Fibroblast of skin of left biceps (primary cell): ENCODE measurements around the gene SLC44A2.

Experiments used
- DNase-seq, 2 experiments: peaks; one replicate each; pipeline ENCODE4 v3.0.0-alpha.2; 2013; ENCODE audit warnings: low read depth in 2 of 2

The SLC44A2 gene

DNA sequence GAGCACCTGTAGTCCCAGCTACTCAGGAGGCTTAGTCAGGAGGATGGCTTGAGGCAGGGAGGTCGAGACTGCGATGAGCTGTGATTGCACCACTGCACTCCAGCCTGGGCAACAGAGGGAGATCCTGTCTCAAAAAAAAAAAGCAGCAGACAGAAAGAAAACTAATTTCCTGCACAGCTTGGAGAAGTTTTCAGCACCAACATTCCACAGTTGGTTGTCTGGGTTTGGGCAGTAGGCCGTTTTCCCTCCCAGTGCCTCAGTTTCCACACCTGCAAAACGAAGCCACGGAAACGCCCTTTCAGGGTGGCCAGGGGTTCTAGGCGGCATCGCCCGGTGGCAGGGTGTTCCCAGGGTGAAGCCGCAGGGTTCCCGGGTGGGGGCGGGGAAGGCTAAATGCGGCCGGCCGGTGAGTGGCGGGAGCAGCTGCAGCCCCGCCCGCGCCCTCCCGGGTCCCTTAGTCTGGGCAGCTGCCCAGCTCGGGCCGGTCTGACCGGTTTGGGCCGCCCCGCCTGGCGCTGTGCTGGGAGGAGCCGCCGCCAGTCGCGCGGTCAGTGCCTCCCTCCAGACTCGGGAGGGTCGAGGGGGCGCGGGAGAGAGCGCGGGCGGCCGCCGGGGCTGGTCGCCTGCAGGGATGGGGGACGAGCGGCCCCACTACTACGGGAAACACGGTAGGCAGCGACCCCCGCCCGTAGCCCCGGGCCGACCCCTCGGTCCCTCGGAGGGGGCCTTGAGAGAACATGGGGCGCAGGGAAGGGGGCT is at the start of gene SLC44A2:
TSS of gene SLC44A2 (plus strand) at position 551 of the 759 bp plus-strand sequence. CDS start at position 632, 81 bp downstream.
- no peak for DNase-seq

DNA sequence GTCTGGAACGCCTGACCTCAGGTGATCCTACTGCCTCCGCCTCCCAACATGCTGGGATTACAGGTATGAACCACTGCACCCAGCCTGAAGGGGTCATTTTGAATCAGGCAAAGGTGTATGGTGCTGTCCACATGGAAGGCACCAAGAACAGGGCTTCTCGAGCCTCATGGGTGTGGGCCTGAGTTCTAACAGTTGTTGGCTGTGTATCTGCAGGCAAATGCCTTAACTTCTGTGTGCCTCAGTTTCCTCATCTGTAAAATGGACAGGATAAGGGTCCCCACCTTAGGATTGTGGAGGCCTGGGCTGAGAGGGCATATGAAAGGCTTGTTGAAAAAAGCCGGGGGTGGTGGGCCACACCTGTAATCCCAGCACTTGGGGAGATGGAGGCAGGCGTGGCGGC is 47.4 kb upstream of the SLC44A2 start:
- no peak for DNase-seq

DNA sequence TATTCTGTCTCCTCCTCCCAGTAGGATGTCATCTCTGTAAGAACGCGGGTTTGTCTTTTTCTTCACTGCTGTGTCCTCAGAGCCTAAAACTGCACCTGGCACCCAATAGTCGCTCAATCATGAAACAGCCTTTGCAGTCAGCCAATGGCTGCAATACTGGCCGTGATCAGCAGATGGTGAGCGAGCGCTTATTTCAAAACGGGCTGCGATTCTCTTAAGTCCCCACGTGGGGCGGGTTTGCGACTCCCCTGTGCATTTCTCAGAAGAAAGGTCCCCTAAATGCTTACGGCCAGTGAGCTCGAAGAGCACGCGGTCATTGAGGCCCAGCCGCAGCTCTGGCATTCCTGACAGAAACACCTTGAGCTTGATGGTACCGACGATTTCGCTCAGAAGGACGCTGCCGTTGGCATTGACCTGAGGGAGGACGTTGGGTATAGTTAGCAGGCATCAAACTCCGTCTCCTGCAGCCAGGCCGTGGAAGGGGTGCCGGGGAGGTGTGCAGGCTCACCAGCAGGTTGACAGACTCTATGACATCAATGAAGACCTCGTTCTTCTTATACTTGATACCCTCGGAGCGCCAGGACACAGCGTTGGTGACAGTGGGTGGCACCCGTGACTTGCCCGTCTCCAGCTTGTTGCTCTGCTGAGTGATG is 44.2 kb upstream of the SLC44A2 start:
- peak; percentile 56 to 64 for DNase-seq

DNA sequence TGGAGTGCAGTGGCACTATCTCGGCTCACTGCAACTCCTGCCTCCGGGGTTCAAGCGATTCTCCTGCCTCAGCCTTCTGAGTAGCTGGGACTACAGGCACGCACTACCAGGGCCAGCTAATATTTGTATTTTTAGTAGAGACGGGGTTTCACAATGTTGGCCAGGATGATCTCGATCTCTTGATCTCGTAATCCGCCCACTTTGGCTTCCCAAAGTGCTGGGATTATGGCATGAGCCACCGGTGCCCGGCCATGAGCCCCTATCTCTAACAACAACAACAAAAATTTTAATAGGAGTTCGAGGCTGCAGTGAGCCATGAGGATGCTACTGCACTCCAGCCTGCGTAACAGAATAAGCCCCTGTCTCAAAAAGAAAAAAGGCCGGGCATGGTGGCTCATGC is 43.3 kb upstream of the SLC44A2 start:
- DNase-seq = no peak

DNA sequence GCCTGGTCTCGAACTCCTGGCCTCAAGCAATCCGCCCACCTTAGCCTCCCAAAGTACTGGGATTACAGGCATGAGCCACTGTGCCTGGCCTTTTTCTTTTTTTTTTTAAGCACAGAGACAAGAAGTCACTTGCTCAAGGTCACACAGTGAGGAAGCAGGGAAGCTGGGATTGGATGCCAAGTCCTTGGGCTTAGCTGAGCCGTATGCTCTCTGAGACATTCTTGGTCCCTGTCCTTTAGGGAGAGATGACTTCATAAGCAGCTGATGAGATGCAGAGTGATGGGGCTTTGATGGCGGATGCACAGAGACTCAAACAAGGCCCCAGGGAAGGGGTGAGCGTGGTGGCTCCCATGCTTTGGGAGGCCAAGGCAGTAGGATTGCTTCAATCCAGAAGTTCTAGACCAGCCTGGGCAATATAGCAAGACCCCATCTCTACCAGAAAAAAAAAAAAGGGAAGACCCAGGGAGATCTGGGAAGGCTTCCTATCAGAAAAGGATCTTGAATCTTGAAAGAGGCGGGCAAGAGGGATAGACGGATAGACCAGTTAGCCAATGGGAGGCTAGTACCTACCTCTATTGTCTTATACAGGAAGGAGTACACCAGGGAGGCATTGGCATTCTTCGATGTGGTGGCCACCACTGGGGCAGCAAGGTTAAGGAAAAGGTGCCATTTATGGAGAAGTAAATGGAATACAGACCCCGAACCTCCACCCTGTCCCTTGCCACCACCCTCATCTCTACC is 42.1 kb upstream of the SLC44A2 start:
- DNase-seq = no peak

DNA sequence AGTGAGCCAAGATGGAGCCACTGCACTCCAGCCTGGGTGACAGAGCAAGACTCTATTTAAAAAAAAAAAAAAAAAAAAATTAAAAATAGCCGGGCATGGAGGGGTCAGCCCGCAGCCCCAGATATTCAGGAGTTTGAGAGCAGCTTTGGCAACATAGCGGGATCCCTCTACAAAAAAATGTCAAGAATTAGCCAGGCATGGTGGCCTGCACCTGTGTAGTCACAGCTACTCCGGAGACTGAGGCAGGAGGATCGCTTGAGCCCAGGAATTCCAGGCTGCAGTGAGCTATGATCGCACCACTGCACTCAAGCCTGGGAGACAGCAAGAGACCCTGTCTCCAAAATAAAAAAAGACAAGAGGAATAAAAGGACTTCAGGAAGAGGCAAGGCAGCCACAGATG is 39.0 kb upstream of the SLC44A2 start:
- DNase-seq = no peak

DNA sequence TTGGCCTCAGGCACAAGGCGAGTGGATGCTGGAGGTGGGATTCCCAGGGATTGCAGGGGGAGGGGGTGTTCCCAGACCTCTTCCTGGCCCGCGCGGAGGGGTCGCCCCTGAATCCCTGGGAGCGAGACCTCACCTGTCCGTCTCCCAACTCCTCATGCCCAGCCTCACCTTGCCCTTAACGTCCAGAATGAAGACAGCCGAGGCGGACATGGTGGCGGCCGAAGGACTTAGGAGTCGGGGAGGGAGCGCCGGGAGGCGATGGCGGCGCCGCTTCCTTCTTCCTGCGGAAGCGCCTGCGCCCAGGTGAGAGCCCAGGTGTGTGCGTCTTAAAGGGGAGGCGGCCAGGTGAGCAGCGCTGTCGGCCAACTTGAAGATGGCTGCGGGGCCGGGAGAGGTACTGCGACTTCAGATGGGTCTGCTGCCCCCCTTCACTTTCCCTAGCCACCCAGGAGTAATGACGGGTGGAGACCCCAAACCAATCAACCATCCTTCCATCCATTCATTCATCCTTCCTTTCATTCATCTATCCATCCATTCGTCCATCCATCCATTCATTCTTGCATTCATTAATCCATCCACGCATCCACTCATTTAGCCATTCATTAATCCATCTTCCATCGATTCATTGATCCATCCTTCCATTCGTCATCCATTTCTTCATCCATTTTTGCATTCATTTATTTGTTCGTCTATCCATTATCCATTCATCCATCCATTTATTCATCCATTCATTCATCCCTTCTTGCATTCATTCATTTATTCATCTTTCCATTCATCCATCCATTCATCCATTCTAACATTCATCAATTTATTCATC is 38.1 kb upstream of the SLC44A2 start, which contains the start of gene AP1M2:
TSS of gene AP1M2 (minus strand) at position 291 of the 817 bp plus-strand sequence. CDS start at position 210, 81 bp downstream.
- no peak for DNase-seq

DNA sequence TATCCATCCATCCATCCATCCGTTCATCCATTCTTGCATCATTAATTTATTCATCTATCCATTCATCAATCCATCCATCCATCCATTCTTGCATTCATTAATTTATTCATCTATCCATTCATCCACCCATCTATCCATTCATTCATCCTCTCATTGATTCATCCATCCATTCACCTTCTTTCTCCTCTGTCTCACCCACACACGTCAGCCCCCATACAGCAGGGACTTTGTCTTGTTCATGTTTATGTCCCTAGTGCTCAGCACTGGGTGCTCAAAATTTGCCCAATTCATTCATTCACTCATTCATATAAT is 37.6 kb upstream of the SLC44A2 start:
- no peak for DNase-seq

DNA sequence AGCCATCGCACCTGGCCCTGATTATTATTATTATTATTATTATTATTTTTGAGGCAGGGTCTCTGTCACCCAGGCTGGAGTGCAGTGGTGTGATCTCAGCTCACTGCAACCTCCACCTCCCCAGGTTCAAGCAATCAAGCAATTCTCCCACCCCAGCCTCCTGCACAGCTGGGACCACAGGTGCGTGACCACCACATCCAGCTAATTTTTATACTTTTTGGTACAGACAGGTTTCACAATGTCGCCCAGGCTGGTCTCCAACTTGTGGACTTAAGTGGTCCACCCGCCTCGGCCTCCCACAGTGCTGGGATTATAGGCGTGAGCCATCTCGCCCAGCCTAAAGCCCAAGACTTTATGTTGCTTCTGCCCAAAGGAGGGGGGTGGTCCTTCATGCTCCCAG is 32.2 kb upstream of the SLC44A2 start:
- no peak for DNase-seq

DNA sequence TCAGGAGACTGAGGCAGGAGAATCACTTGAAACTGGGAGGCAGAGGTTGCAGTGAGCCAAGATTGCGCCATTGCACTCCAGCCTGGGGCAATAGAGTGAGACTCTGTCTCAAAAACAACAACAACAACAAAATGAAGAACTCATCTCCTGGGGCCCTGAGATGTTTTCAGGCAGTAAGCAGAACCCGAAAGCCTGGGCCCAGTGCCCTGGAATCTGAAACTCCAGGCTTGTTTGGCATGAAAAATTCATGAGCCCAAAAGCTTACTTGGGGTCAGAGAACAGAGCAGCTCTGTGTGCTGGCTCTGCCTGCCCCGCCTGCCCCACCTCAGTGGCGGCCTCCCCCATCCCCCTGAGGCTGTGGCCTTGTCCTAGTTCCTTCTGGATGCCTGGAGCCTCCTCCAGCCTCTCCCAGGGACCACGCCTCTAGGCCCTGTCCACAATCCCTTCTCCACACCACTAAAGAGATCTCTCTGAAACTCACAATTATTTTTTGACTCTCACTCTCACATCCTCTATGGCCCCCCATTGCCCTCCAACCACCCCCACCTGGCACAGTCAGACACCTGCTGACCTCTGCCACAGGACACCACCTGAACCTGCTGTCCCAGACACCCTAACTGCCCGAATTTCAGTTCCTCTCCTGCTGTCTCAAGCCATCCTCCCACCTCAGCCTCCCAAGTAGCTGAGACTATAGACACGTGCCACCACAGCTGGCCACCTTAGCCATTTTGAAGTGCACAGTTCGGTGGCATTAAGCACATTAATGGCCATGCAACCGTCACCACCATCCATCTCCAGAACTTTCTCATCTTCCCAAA is 31.3 kb upstream of the SLC44A2 start:
- DNase-seq = no peak

DNA sequence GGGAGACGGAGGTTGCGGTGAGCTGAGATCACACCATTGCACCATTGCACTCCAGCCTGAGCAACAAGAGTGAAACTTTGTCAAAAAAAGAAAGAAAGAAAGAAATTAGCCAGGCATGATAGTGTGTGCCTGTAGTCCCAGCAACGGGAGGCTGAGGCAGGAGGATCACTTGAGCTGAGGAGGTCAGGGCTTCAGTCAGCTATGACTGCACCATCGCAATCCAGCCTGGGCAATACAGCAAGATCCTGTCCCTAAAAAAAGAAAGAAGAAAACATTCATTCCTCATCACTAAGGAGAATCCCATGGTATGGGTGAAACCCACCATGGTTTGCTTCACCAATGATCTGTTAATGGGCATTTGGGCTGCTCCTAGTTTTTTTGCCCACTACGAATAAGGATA is 25.2 kb upstream of the SLC44A2 start:
- DNase-seq = no peak

DNA sequence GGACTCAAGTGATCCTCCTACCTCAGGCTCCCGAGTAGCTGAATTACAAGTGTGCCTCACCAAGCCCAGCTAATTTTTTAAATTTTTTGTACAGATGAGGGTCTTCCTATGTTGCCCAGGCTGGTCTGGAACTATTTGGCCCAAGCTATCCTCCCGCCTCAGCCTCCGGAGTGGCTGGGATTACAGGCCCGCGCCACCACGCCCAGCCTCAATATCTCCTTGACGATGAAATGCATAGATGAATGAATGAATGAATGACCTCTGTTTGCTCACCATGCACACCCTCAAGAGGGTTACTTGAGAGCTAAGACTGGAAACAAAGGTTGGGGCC is 23.4 kb upstream of the SLC44A2 start:
- no peak for DNase-seq

DNA sequence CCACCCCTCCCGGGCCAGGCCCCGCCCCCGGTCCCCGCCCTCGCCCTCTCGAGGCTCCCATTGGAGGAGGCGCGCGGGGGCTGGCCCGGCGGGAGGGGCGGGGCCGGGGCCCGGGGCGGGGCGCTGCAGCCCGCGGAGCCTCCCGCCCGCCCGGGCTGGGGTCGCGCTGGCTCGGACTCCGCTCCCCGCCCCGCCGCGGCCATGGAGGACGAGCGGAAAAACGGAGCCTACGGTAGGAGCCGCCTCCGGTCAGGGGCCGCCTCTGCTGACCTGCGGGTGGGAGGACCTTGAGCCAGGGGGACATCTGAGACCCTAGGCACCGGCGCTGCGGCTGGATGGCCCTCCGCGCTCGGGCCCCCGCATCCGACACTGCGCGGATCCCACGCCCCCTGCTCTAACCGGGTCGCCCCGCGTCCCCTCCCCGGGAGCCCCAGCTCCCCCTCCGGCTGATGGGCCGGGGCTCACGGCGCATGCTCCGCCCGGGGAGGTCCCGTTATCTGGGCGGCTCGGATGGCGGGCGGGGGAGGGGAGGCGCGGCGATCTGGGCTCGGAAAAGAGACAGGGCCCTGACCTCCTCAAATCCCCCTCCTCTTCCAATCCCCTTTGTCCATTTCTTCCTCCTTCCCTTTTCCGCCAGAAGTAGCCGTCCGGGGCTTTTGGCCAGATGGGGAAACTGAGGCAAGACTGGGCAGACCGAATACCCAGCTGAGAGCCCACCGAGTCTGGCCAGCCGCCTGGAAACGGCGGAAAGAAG is 22.8 kb upstream of the SLC44A2 start:
- peak; percentile 25 to 39 for DNase-seq

DNA sequence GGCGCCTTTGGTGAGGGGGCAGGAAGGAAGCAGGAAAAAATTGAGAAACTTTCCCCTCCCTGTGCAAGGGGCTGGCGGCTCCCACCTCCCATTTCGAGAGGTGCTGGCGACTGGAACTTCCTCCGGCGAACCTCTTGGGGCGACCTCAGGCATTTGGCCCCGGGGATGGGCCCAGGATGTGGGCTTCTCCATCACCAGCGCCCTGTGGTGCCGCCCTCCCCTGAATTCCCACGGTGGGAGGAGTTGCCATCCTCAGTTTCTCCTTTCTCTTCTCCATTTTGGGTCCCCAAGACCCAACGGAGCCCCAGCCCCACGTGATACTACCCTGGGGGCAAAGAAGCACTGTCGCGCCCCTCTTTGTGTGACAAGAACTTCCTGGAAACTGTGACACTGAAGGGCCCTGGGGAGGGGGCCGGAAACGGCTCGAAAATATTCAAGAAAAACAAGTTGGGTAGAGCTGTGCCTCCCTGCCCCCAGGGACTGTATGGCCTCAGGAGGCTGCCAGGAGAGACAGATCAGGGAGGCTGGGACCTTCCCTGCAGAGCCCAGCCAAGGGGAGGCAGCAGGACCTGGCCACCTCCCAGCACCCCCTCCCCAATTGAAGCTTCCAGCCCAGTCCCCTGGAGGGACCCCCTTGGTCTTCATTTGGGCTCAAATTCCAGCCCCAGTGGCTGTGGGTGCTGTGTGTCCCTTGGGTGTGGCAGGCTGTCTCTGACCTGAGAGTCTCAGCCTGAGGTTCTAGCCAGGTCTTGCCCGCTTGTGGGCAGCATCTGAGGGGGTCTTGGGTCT is 22.1 kb upstream of the SLC44A2 start:
- no peak for DNase-seq

DNA sequence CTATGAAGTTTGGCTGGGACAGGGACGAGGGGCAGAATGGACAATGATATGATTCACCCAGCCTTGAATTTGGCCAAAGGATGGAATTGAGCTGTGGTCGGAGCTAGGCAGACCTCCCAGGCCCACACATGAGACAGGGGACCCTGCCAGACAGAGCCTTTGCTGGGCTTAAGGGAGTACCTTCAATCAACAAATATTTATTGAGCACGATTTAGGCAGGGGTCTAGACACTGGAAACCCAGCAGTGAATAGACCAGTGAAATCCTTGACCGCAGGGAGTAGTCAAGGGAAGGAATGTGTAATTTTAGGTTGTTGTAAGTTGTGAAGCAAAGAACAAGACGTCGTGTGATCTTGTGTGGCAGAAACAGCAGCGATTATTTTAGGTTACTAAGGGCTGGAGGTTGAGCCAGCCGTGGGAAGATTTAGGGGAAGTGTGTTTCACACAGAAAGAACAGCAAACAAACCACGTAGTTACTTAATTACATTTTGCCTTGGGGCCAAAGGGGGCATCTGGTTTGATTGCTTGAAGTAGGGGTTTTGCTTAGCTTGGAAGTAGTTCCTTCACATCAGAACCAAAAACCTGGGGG is 21.4 kb upstream of the SLC44A2 start:
- DNase-seq = no peak

DNA sequence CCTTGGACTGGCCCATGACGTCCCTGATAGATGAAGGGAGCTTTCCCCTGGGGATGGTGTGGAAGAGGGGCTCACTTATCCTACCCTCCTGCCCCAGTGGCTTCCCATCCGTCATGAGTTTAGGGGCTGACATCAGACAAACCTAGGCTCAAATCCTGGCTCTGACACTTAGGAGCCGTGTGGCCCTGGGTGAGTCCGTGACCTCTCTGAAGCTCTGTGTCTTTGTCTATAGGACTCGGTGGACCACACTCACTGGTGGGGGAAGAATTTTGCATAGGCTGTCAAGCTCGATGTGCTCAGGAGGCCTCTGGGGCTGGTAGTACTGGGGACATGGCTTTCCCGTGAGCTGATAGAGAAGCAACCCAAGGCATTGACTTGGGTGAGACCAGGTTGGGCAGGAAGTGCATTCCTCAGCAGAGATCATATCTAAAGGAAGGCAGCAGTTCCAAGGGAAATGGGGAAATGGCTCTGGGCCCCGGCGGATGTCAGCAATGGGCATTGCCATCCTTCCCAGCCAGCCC is 20.8 kb upstream of the SLC44A2 start:
- no peak for DNase-seq

DNA sequence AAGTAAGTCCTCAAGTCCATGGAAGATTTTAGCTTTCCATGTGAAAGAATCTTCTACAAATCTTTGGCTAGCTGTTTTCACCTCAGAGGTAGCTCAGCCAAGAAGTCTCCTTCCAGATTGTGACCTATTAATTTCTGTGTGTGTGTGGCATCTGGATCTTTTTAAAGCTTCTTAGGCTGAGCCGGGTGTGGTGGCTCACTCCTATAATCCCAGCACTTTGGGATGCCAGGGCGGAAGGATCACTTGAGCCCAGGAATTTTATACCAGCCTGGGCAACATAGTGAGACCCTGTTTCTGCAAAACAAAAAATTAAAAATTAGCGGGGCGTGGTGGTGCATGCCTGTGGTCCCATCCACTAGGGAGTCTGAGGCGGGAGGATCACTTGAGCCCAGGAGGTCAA is 13.4 kb upstream of the SLC44A2 start:
- no peak for DNase-seq

DNA sequence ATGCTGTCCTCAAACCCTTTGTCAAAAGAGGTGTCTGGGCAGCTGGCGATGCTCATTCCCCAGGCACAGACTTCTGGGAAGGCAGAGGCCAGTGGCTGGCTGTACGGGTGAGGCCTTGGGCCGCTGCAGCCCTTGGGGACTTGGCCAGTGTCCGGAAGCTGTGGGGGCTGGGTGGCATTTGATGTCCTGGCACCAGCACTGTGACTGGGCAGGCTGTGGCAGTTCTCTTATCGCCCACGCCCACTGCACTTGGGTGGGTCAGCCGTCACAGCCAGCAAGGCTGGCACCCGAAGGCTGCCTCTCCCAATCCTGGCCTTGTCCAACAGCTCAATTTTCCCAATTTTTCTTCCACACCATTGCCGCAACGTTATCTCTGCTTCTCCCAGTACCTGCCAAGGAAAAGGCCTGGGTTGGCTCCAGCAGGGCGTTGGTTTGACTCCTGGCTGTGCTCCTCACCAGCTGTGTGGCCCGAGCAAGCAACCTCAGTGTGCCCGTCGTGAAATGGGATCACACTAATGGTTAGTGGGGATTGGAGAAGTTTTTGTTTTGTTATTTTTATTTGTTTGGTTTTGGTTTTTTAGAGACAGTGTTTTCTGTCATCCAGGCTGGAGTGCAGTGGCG is 12.7 kb upstream of the SLC44A2 start:
- no peak for DNase-seq
